ENCODE data around the gene ARL15. TPM values are rescaled to one million over a fixed set of nuclear protein-coding genes. Genes with fewer than 3 reads are reported as not detected.

ARL15 gene
- total and polyA plus RNA-seq, 2 of the 8 experiments (the other 6 are each of a cell fraction or from before 2014, with no cell fraction given), result 9.9 to 21.2 TPM

DNA sequence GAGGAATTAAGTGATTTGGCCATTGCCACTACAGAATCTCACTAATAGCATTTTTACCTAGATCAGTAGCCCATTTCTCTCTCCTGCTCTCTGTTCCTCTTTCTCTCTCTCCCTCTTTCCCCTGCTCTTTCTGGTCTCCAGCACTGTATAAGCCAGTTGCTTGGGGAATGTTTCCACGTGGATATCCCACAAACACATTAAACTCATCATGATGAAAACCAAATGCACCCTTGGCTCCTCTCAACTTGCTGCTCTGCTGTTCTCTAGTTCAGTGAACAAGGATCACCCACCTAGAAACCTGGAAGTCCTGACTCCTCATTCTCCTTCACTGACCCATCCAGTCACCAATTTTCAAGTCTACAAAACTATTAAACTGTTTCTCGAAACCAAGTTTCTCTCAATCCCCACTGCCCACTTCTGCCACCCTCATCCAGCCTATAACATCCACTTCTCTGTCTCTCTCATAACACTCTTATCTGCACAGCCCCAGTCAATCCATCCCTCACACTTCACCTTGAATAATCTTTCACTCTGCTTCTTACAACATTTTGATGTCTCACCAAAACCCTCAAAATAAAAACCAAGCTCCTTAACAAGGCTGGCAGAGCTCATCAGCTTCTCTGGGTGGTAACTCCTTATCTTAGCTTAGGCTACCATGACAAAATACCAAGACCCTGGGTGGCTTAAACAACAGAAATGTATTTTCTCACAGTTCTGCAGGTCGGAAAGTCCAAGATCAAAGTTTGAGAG lies 79.3 kb downstream of the ARL15 start:
- H3K14ac ChIP-seq (ENCODE audit: insufficient read length), result no peak overlapping the region
- 87% methylated on average over 3 of the region's 3 CpGs; no CpG with 5 or more reads in 1 of the 2 experiments for WGBS, 2 experiments (ENCODE audit: extremely low coverage in 1 of 2, insufficient coverage in 1 of 2, insufficient read length in 1 of 2, insufficient replicate concordance in 2 of 2, low coverage in 1 of 2, low lambda C conversion rate in 2 of 2, missing lambda C conversion rate in 1 of 2)
- DNase-seq (ENCODE audit: low read depth in 1 of 2, low spot score in 2 of 2), result no peak
- H3K4me2 ChIP-seq (ENCODE audit: insufficient read depth in 1 of 2, low read depth in 2 of 2, low read length in 2 of 2), result no peak overlapping the region
- 0 out of 4 replicates have a peak, but pooled peaks cover 0 to 6% of the 10 kb centered on the region in 2 experiments for H3K79me2 ChIP-seq (ENCODE audit: control insufficient read depth in 1 of 2, insufficient read depth in 2 of 2, low read length in 2 of 2)
- no peaks in the 10 kb centered on the region for H3K27me3 ChIP-seq (replicated peaks in 1 of 4; ENCODE audit: control insufficient read depth in 3 of 4, extremely low read depth in 1 of 4, insufficient read depth in 3 of 4, low read length in 3 of 4)
- no peak overlapping the region for H4K91ac ChIP-seq (replicated peaks; ENCODE audit: insufficient read length, low read length)
- H2AFZ ChIP-seq (ENCODE audit: low read length), result no peak overlapping the region
- H2BK15ac ChIP-seq (ENCODE audit: low read length), result no peak overlapping the region
- H3K9me3 ChIP-seq (ENCODE audit: insufficient read depth in 2 of 2, low read depth in 1 of 2, low read length in 1 of 2), result no peaks in the 10 kb centered on the region
- no peak overlapping the region for H2AK5ac ChIP-seq (ENCODE audit: low read depth, low read length)
- no peak overlapping the region for H2BK120ac ChIP-seq (replicated peaks; ENCODE audit: low read depth, low read length)
- CTCF ChIA-PET (ENCODE audit: partially characterized antibody), result interaction anchor here (0.6 to 0.7 kb wide), 3 partner anchors 161 to 864 kb away, joined by 3 read pairs; no protein-coding TSS in a partner anchor
- H3K18ac ChIP-seq (ENCODE audit: extremely low read depth, low read length), result no peak overlapping the region
- H3K4ac ChIP-seq (replicated peaks; ENCODE audit: insufficient read length, low read depth, low read length), result no peak overlapping the region
- POLR2A ChIA-PET (ENCODE audit: partially characterized antibody), result no interaction called here
- H4K20me1 ChIP-seq (replicated peaks in 1 of 2; ENCODE audit: control insufficient read depth in 1 of 2, insufficient read depth in 2 of 2, low read length in 2 of 2), result no peaks in the 10 kb centered on the region
- FAIRE-seq, result no peak
- no peaks in the 10 kb centered on the region for H3K79me1 ChIP-seq (ENCODE audit: low read depth, low read length)
- H4K5ac ChIP-seq (ENCODE audit: insufficient read length, low read depth, low read length), result no peak overlapping the region
- H3K36me3 ChIP-seq (ENCODE audit: control insufficient read depth in 2 of 4, insufficient read depth in 4 of 4, low read length in 3 of 4), result no peaks in the 10 kb centered on the region
- H3K23ac ChIP-seq (ENCODE audit: insufficient read length), result no peak overlapping the region
- H4K8ac ChIP-seq (ENCODE audit: extremely low read depth, insufficient read depth, low read length), result no peak overlapping the region
- H3K27ac ChIP-seq (ENCODE audit: low read depth, low read length), result no peak overlapping the region
- H3K4me3 ChIP-seq (ENCODE audit: extremely low read depth in 1 of 4, insufficient read depth in 2 of 4, low read depth in 3 of 4, low read length in 4 of 4), result no peak overlapping the region
- H2BK12ac ChIP-seq (ENCODE audit: low read depth, low read length), result no peak overlapping the region
- H2BK20ac ChIP-seq (ENCODE audit: low read length), result no peak overlapping the region
- H3K9ac ChIP-seq (replicated peaks in 1 of 4; ENCODE audit: extremely low read depth in 1 of 4, low read depth in 3 of 4, low read length in 3 of 4), result no peak overlapping the region
- H2BK5ac ChIP-seq (ENCODE audit: low read depth, low read length), result no peak overlapping the region
- H3K56ac ChIP-seq (replicated peaks; ENCODE audit: insufficient read length, low read depth, low read length), result no peak overlapping the region
- H3K23me2 ChIP-seq (ENCODE audit: low read depth, low read length), result no peaks in the 10 kb centered on the region
- H3K4me1 ChIP-seq (replicated peaks in 1 of 4; ENCODE audit: control insufficient read depth in 3 of 4, insufficient read depth in 4 of 4, low read length in 3 of 4), result no peaks in the 10 kb centered on the region
- no peak for TF ChIP-seq PHF8 (conservative IDR thresholded peaks at IDR 0.05; ENCODE audit: low read depth, low read length)
- TF ChIP-seq HDAC6 (IDR thresholded peaks at IDR 0.05; ENCODE audit: low read depth, low read length), result no peak
- no peak for TF ChIP-seq TAF1 (IDR thresholded peaks at IDR 0.05; ENCODE audit: low read depth, low read length)
- TF ChIP-seq, protein P1, sequence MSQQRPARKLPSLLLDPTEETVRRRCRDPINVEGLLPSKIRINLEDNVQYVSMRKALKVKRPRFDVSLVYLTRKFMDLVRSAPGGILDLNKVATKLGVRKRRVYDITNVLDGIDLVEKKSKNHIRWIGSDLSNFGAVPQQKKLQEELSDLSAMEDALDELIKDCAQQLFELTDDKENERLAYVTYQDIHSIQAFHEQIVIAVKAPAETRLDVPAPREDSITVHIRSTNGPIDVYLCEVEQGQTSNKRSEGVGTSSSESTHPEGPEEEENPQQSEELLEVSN (IDR thresholded peaks at IDR 0.05), result no peak

Data from H1 (cell line).